GM21723 (cell line): ENCODE results near the gene IL12RB2.
A peak's percentile ranks its signal among the peaks of the same experiment; 100 is the strongest.

Experiments used
- ATAC-seq: cut with Tn5 transposase; IDR thresholded peaks from one replicate; pipeline ENCODE4 v1.9.1; 2021; ENCODE audit warnings: mild to moderate bottlenecking, moderate library complexity; ENCODE audit not compliant: unreplicated experiment

IL12RB2 gene

GRCh38 chr1:67307251-67308060 is at the start of gene IL12RB2:
Gene IL12RB2 (plus strand): TSS chr1:67307873. CDS start chr1:67320369, 12,496 bp downstream.
- peak; percentile 75 for ATAC-seq

GRCh38 chr1:67261680-67262079 is 46.0 kb upstream of the IL12RB2 start:
- no peak for ATAC-seq

GRCh38 chr1:67262735-67263134 is 44.9 kb upstream of the IL12RB2 start:
- ATAC-seq = no peak

- ATAC-seq = no peak
These were observed 43.5 kb upstream of the IL12RB2 start for GRCh38 chr1:67264152-67264551.

GRCh38 chr1:67264899-67265298 is 42.8 kb upstream of the IL12RB2 start:
- ATAC-seq = no peak

GRCh38 chr1:67269061-67269460 is 38.6 kb upstream of the IL12RB2 start:
- no peak for ATAC-seq

GRCh38 chr1:67270541-67270940 is 37.1 kb upstream of the IL12RB2 start:
- ATAC-seq = no peak

- no peak for ATAC-seq
These were observed 34.1 kb upstream of the IL12RB2 start for GRCh38 chr1:67273591-67273990.

GRCh38 chr1:67274623-67275325 is 32.9 kb upstream of the IL12RB2 start:
- peak; percentile 85 for ATAC-seq

- no peak for ATAC-seq
These were observed 27.0 kb upstream of the IL12RB2 start for GRCh38 chr1:67280696-67281095.

- ATAC-seq = no peak
These were observed 26.4 kb upstream of the IL12RB2 start for GRCh38 chr1:67281244-67281643.

- peak; percentile 94 for ATAC-seq
These were observed 21.7 kb upstream of the IL12RB2 start for GRCh38 chr1:67285780-67286488.

GRCh38 chr1:67290236-67290635 is 17.4 kb upstream of the IL12RB2 start:
- no peak for ATAC-seq

GRCh38 chr1:67294836-67295617 is 12.6 kb upstream of the IL12RB2 start:
- ATAC-seq = no peak

- no peak for ATAC-seq
These were observed 8.9 kb upstream of the IL12RB2 start for GRCh38 chr1:67298762-67299161.

GRCh38 chr1:67299296-67299695 is 8.4 kb upstream of the IL12RB2 start:
- ATAC-seq = no peak

GRCh38 chr1:67300561-67300960 is 7.1 kb upstream of the IL12RB2 start:
- ATAC-seq = no peak

GRCh38 chr1:67304023-67304422 is 3.6 kb upstream of the IL12RB2 start:
- no peak for ATAC-seq

GRCh38 chr1:67306547-67306946 is 1.1 kb upstream of the IL12RB2 start:
- ATAC-seq = no peak

GRCh38 chr1:67308136-67308535 is 463 bp downstream of the IL12RB2 start:
- ATAC-seq = peak; percentile 36

- ATAC-seq = no peak
These were observed 4.9 kb downstream of the IL12RB2 start for GRCh38 chr1:67312615-67313014.
